Activated CD4-positive, alpha-beta memory T cell treated with anti-CD3 and anti-CD28 coated beads for 36 hours (primary cell): ENCODE measurements around the gene ZNF182. TPM values are rescaled to one million over a fixed set of nuclear protein-coding genes. Genes with fewer than 3 reads are reported as not detected.
"Not testable (repeated sequence)": the region's sequence is repeated elsewhere in the genome, so short reads cannot be mapped to it uniquely, and the experiment has no call there.

Experiments
- CTCF ChIA-PET: fragments of 350-600 bp; sonication (Branson Sonifier 250); formaldehyde crosslinking; loops from one replicate; lab custom pipeline; 2021; ENCODE audit warnings: antibody characterized with exemption, inconsistent platforms; lab: Charles Lee
- POLR2A ChIA-PET: fragments of 350-600 bp; sonication (Branson Sonifier 250); formaldehyde crosslinking; loops from one replicate; lab custom pipeline; 2021; ENCODE audit warnings: antibody characterized with exemption; lab: Charles Lee
- DNase-seq: peaks from one replicate; pipeline ENCODE4 v3.0.0-alpha.2; 2020
- H3K27ac Mint-ChIP-seq: one replicate; pipeline ENCODE4 v1.8.0; 2021; ENCODE audit warnings: mixed read lengths
- H3K27me3 Mint-ChIP-seq: one replicate; pipeline ENCODE4 v1.8.0; 2021; ENCODE audit warnings: mixed read lengths
- H3K36me3 Mint-ChIP-seq: one replicate; pipeline ENCODE4 v1.8.0; 2021; ENCODE audit warnings: mixed read lengths
- H3K4me1 Mint-ChIP-seq: one replicate; pipeline ENCODE4 v1.8.0; 2021; ENCODE audit warnings: low read depth, mixed read lengths
- H3K4me3 Mint-ChIP-seq: one replicate; pipeline ENCODE4 v1.8.0; 2021; ENCODE audit warnings: mild to moderate bottlenecking, mixed read lengths
- H3K9me3 Mint-ChIP-seq: one replicate; pipeline ENCODE4 v1.8.0; 2021; ENCODE audit warnings: mixed read lengths
- intact Hi-C: fragments of 100-400 bp; cut with micrococcal nuclease; formaldehyde crosslinking; loops from one replicate; pipeline ENCODE4 v1.15.1; 2023
- total RNA-seq, 2 experiments: library from RNA; stranded (reverse); gene quantifications; one replicate each; pipeline ENCODE4 v1.2.3, GENCODE V29; 2021

Gene ZNF182
- total RNA-seq, 2 experiments from 2014 or later: 6.5 to 7.1 TPM

DNA sequence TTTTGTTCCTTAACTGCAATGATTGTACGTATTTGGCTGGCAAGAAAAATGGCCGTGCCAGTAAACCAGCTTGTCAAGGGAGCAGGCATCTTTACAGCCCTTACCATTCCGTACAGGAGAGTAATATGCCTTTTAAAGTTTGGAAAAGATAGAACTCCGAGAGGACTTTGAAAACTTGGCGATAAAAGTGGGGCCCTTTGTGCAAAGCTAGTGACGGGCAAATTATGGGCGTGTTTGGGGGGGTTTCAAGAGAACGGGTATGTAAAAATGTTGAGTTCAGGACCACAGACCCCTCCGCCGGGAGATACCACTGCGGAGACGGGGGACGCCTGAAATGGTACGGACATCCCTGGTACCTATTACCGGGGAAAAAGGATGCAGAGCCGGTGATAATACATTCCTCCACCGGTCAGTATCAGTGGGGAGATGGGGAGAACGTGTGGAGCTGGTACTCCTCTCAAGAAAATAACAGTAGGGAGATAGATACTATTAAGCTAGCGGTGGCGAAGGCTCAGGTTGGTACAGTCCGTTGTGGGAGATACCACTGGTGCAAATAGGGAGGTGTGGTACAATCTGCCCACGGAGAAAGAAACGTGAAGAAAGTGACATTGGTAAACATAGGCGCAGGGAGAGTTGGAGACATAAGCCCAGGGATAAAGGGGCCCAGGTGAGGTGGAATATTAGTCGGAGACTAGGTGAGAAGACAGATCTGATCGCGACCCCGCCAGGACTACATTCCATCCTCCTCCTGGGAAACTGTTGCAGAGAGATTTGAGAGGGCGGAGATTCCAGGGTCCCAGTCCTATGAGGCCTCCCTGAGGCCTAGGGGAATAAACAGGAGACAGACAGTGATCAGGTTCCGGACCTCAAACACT, 17.5 kb upstream of the ZNF182 start:
- Mint-ChIP-seq H3K9me3 (no peaks in the 10 kb centered on the region), H3K4me1 (peaks cover 8% of the 10 kb centered on the region), H3K27me3 (no peaks in the 10 kb centered on the region), H3K36me3 (no peaks in the 10 kb centered on the region), H3K4me3 (peak overlapping the region; percentile 88), H3K27ac (peak overlapping the region; percentile 95)
- CTCF ChIA-PET: no interaction called here
- peak; percentile 79 for DNase-seq
- POLR2A ChIA-PET: interaction anchor here (1.3 kb wide), 1 partner anchor 185 kb away, joined by 3 read pairs; the partner anchor contains the start of gene ZNF81
- intact Hi-C loops: loop anchor here (2.0 to 5.0 kb wide), 3 partner anchors 362 to 538 kb away; partner anchors contain the start of genes ARAF, UXT and ZNF41

- peak; percentile 53 for DNase-seq
- Mint-ChIP-seq H3K27ac (peak overlapping the region; percentile 45), H3K4me3 (peak overlapping the region; percentile 88)
- H3K4me1 Mint-ChIP-seq, H3K9me3 Mint-ChIP-seq, CTCF ChIA-PET, H3K27me3 Mint-ChIP-seq, H3K36me3 Mint-ChIP-seq: not testable (repeated sequence)
- POLR2A ChIA-PET: interaction anchor here (1.3 kb wide), 1 partner anchor 184 kb away, joined by 3 read pairs; the partner anchor contains the start of gene ZNF81
- intact Hi-C loops: loop anchor here (2.0 to 5.0 kb wide), 3 partner anchors 362 to 538 kb away; partner anchors contain the start of genes ARAF, UXT and ZNF41
Measured at GRCh38 chrX:48020472-48020871, 16.7 kb upstream of the ZNF182 start.

- POLR2A ChIA-PET, CTCF ChIA-PET, H3K9me3 Mint-ChIP-seq, H3K27ac Mint-ChIP-seq, H3K27me3 Mint-ChIP-seq, H3K4me1 Mint-ChIP-seq, H3K36me3 Mint-ChIP-seq, DNase-seq, H3K4me3 Mint-ChIP-seq: not testable (repeated sequence)
- intact Hi-C loops: loop anchor here (2.0 to 5.0 kb wide), 3 partner anchors 361 to 537 kb away; partner anchors contain the start of genes ARAF, UXT and ZNF41
Measured at GRCh38 chrX:48019892-48020291, 16.1 kb upstream of the ZNF182 start.

DNA sequence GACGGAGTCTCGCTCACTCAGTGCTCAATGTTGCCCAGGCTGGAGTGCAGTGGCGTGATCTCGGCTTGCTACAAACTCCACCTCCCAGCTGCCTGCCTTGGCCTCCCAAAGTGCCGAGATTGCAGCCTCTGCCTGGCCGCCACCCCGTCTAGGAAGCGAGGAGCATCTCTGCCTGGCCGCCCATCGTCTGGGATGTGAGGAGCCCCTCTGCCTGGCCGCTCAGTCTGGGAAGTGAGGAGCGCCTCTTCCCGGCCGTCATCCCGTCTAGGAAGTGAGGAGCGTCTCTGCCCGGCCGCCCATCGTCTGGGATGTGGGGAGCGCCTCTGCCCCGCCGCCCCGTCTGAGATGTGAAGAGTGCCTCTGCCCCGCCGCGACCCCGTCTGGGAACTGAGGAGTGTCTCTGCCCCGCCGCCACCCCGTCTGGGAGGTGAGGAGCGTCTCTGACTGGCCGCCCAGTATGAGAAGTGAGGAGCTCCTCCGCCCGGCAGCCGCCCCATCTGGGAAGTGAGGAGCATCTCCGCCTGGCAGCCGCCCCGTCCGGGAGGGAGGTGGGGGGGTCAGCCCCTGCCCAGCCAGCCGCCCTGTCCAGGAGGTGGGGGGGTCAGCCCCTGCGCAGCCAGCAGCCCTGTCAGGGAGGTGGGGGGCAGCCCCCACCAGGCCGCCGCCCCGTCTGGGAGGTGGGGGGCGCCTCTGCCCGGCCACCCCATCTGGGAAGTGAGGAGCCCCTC, 13.0 kb upstream of the ZNF182 start:
- H3K4me1 Mint-ChIP-seq, POLR2A ChIA-PET, H3K36me3 Mint-ChIP-seq, CTCF ChIA-PET, DNase-seq, H3K27me3 Mint-ChIP-seq, H3K4me3 Mint-ChIP-seq, H3K9me3 Mint-ChIP-seq, H3K27ac Mint-ChIP-seq, intact Hi-C loops: not testable (repeated sequence)

- H3K9me3 Mint-ChIP-seq, intact Hi-C loops: not testable (repeated sequence)
Measured at GRCh38 chrX:48009445-48009960, 5.7 kb upstream of the ZNF182 start.

GRCh38 chrX:48006688-48007087, 2.9 kb upstream of the ZNF182 start, which contains the start of gene SPACA5:
TSS of gene SPACA5 (plus strand) at chrX:48006988. CDS start at chrX:48007803, 815 bp downstream.
- H3K27ac Mint-ChIP-seq: not testable (repeated sequence)

More at GRCh38 chrX:48009445-48009960, 5.7 kb upstream of the ZNF182 start:
- CTCF ChIA-PET, H3K36me3 Mint-ChIP-seq, H3K27ac Mint-ChIP-seq, DNase-seq, H3K4me3 Mint-ChIP-seq, H3K4me1 Mint-ChIP-seq, POLR2A ChIA-PET, H3K27me3 Mint-ChIP-seq: not testable (repeated sequence)

GRCh38 chrX:48003367-48003757, 427 bp downstream of the ZNF182 start:
- Mint-ChIP-seq H3K27me3 (no peaks in the 10 kb centered on the region), H3K9me3 (no peaks in the 10 kb centered on the region), H3K27ac (peak overlapping the region; percentile 96), H3K4me1 (peaks cover 21% of the 10 kb centered on the region), H3K4me3 (peak overlapping the region; percentile 87), H3K36me3 (peaks cover 12% of the 10 kb centered on the region)
- DNase-seq: peak; percentile 37
- ChIA-PET CTCF (no interaction called here), POLR2A (no interaction called here)
- intact Hi-C loops: no loop called here

More at GRCh38 chrX:48006688-48007087, 2.9 kb upstream of the ZNF182 start, which contains the start of gene SPACA5:
- H3K27me3 Mint-ChIP-seq, H3K9me3 Mint-ChIP-seq, POLR2A ChIA-PET, CTCF ChIA-PET, intact Hi-C loops, H3K4me3 Mint-ChIP-seq, H3K36me3 Mint-ChIP-seq, DNase-seq: not testable (repeated sequence)
- peaks cover 11% of the 10 kb centered on the region for H3K4me1 Mint-ChIP-seq

GRCh38 chrX:48002929-48003328, 860 bp downstream of the ZNF182 start:
- Mint-ChIP-seq H3K9me3 (no peaks in the 10 kb centered on the region), H3K4me1 (peaks cover 21% of the 10 kb centered on the region), H3K27ac (no peak overlapping the region), H3K27me3 (no peaks in the 10 kb centered on the region), H3K4me3 (peak overlapping the region; percentile 50), H3K36me3 (peaks cover 14% of the 10 kb centered on the region)
- CTCF ChIA-PET: no interaction called here
- DNase-seq: no peak
- POLR2A ChIA-PET: no interaction called here
- intact Hi-C loops: no loop called here

GRCh38 chrX:48002319-48002718, 1.5 kb downstream of the ZNF182 start:
- Mint-ChIP-seq H3K27me3 (no peaks in the 10 kb centered on the region), H3K4me1 (peaks cover 21% of the 10 kb centered on the region), H3K27ac (no peak overlapping the region), H3K36me3 (peaks cover 15% of the 10 kb centered on the region), H3K4me3 (peak overlapping the region; percentile 30), H3K9me3 (no peaks in the 10 kb centered on the region)
- intact Hi-C loops: no loop called here
- ChIA-PET POLR2A (no interaction called here), CTCF (no interaction called here)
- no peak for DNase-seq

DNA sequence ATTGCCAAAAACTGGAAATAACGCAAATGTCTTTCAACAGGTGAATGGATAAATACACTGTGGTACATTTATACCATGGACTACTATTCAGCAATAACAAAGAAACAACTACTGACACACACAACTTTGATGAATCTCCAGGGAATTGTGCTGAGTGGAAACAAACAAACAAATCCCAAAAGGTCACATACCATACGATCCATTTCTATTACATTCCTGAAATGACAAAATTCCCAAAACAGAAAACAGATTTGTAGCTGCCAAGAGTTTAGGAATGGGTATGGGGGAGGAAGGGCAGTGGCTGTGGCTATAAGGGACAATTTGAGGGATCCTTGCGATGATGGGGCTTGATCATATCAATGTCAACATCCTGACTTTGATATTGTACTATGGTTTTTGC, 2.5 kb downstream of the ZNF182 start:
- Mint-ChIP-seq H3K4me1 (peaks cover 21% of the 10 kb centered on the region), H3K9me3 (no peaks in the 10 kb centered on the region), H3K4me3 (no peak overlapping the region), H3K27ac (no peak overlapping the region), H3K27me3 (no peaks in the 10 kb centered on the region), H3K36me3 (peaks cover 19% of the 10 kb centered on the region)
- ChIA-PET CTCF (no interaction called here), POLR2A (no interaction called here)
- intact Hi-C loops: no loop called here
- no peak for DNase-seq

DNA sequence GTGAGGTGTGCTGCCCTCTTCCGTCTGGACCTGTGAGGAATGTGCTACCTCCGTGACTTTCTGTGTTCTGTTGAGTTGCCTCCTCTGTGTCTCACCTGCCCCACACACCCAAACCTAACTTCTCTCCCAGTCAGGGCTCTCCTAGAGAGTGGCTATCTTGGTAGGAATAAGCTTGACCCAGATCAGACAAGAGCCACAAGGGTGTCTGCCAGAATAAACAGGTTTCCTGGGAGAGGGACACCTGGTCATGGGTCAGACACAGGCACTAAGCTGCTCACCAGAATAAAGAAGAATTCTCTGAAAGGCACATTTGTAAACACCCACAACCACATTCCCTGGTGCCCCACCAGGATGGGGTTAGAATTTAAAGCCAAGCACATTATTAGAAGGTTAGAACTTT, 11.1 kb downstream of the ZNF182 start:
- CTCF ChIA-PET: no interaction called here
- DNase-seq: no peak
- Mint-ChIP-seq H3K27me3 (no peaks in the 10 kb centered on the region), H3K36me3 (peaks cover 51% of the 10 kb centered on the region), H3K4me1 (peaks cover 35% of the 10 kb centered on the region), H3K27ac (no peak overlapping the region), H3K9me3 (peaks cover 2% of the 10 kb centered on the region), H3K4me3 (no peak overlapping the region)
- intact Hi-C loops: no loop called here
- POLR2A ChIA-PET: no interaction called here

- peaks cover 35% of the 10 kb centered on the region for H3K4me1 Mint-ChIP-seq
- CTCF ChIA-PET: no interaction called here
- no peak overlapping the region for H3K4me3 Mint-ChIP-seq
- intact Hi-C loops: no loop called here
- no peak for DNase-seq
- no peaks in the 10 kb centered on the region for H3K27me3 Mint-ChIP-seq
- POLR2A ChIA-PET: no interaction called here
- peak overlapping the region; percentile 51 for H3K27ac Mint-ChIP-seq
- H3K9me3 Mint-ChIP-seq: peaks cover 2% of the 10 kb centered on the region
- peaks cover 55% of the 10 kb centered on the region for H3K36me3 Mint-ChIP-seq
Measured at GRCh38 chrX:47992095-47992380, 11.8 kb downstream of the ZNF182 start.
